Measurements from ENCODE around the gene CHRNA7.
"Not testable (repeated sequence)": the region's sequence is repeated elsewhere in the genome, so short reads cannot be mapped to it uniquely, and the experiment has no call there.

Gene CHRNA7

DNA sequence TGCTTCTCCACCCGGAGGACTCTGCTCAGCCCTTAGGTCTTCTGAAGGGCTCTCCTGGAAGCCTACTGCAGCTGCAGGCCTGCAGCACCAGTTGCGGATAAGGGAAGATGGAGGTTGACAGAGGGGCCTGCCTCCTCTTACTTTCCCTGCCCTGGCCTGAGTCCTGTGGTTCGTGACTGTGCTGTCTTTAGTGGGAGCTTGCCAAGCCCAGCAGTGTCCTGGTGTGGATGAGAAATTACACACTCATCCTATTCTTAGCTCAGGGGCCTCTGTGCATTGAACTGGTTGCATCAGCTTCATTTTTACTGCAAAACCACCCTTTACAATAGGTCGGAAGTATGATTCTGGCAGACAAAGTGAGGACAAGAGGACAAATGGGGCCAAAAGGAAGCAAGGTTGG, 163.5 kb downstream of the CHRNA7 start:
- not testable (repeated sequence) for DNase-seq (ENCODE audit: low read depth)

DNA sequence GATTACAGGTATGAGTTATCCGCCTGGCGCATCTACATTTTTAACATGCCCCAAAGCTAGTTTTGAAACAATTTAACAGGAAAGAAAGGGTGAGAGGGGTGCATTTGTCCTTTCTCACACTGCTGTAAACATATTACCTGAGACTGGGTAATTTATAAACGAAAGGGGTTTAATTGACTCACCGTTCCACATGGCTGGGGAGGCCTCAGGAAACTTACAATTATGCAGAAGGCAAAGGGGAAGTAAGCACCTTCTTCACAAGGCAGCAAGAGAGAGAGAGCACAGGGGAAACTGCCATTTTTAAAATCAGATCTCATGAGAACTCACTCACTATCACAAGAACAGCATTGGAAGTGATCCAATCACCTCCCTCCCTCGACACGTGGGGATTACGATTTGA, 165.9 kb downstream of the CHRNA7 start:
- not testable (repeated sequence) for DNase-seq (ENCODE audit: low read depth)

DNA sequence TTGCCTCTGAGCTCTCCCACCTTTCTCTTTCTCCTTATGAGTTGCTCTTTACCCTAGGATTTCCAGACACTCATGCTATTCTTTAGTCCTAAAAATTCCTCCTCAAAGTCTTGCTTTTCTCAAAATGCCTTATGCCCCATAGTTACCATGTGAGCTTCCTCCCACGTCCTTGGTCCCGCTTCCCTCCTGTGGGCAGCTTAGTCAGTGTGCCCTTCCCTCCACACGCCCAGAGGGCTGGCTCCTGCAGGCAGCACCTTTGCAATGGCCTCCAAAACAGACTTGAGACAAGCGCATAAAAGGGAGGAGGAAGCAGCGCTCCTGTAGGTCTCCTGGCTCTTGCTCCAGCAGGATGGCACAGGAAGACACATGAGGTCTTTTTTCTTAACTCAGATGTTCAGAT, 168.6 kb downstream of the CHRNA7 start:
- not testable (repeated sequence) for DNase-seq (ENCODE audit: low read depth)

DNA sequence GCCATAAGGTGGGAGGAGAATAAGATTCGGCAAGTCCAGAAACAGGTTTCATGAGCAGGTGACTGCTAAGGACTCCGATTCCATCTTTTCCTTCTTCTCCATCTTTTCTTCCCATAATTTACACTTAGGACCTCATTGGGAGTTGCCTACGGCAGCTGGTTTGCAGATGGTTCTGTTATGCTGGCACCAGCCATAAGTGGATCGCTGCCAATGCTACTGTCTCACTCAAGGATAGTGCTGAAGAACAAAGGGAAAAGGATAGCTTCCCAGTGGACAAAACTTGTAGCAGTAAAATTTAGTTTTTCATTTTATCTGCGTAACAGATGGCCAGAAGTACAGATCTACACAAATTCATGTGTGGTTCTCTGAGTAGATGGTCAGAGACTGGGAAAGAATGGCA, 178.8 kb downstream of the CHRNA7 start:
- not testable (repeated sequence) for DNase-seq (ENCODE audit: low read depth)

DNA sequence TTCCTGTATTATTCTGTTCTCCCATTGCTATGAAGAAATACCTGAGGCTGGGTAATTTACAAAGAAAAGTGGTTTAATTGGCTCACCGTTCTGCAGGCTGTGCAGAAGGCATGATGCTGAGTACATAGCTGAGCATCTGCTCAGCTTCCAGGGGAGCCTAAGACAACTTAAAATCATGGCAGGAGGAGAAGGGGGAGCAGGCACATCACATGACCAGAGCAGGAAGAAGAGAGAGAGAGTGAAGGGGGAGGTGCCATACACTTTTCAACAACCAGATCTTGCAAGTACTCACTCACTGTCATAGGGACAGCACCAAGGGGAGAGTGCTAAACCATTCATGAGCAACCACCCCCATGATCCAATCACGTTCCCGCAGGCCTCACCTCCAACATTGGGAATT, 188.4 kb downstream of the CHRNA7 start:
- DNase-seq (ENCODE audit: low read depth): no peak
